ENCODE data around the gene RAPGEF2.
"Not testable (repeated sequence)": the region's sequence is repeated elsewhere in the genome, so short reads cannot be mapped to it uniquely, and the experiment has no call there.

The RAPGEF2 gene

DNA sequence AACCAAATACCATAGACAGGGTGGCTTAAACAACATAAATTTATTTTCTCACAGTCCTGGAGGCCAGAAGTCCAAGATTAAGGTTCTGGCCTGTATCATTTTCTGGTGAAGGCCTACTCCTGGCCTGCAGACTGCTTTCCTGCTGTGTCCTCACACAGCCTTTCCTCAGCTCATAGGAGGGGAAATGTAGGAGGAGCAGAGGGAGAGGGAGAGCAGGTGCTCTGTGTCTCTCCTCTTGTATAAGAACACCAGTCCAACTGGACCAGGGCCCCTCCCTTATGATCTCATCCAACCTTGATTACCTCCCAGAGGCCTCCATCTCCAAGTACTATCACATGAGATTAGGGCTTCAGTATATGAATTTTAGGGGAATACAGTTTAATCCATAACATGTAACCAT lies 34.3 kb downstream of the RAPGEF2 start:
- no peak for FAIRE-seq

- no peak for FAIRE-seq
Measured at GRCh38 chr4:159138436-159138835, 35.6 kb downstream of the RAPGEF2 start.

- FAIRE-seq = no peak
Measured at GRCh38 chr4:159141193-159141592, 38.3 kb downstream of the RAPGEF2 start.

DNA sequence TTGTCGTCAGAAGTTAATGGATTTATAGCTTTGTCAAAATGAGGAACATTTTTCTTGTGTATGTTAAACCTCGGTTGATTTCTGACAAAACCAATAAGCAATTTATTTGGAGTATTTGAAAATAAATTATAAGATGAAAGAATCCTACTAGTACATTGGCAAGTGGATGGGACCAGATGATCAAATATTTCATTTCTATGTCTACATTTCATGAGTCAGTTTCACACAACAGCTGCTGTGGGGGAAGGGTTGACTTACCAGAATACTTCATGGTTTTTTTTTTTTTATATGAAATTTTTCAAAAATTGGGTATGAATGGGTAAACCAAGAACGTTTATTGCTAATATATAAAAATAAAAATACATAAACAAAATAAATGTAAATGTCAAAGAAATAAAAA lies 39.4 kb downstream of the RAPGEF2 start:
- FAIRE-seq = no peak

DNA sequence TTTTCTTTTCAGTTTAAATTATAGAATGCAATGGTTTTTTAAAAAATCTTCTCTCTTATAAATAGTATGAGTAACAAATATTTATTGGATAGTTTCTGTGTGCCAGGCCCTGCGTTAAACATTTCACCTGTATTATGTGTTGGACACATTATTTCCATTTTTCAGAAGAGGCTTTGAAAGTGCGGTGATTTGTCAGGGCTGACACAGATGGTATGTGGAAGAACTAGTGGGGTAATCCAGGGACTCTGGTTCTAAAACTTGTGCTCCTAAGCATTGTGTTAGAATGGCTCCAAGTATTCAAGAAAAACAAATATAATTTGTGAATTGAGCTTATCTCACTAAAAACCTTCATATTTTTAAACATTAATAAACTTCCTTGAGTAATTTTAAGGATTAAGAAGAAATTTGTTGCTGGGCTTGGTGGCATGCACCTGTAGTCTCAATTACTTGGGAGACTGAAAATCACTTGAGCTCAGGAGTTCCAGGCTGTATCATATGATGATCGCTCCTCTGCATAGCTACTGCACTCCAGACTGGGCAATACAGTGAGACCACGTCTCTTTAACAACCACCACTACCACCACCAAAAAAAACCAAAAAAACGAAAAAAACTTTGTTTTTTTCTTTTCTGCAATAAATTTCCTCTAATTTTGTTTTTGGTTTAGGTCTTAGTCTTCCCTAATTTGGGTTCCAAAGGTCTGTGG lies 40.0 kb downstream of the RAPGEF2 start:
- FAIRE-seq = no peak

GRCh38 chr4:159143687-159144086 lies 40.8 kb downstream of the RAPGEF2 start:
- FAIRE-seq = no peak

DNA sequence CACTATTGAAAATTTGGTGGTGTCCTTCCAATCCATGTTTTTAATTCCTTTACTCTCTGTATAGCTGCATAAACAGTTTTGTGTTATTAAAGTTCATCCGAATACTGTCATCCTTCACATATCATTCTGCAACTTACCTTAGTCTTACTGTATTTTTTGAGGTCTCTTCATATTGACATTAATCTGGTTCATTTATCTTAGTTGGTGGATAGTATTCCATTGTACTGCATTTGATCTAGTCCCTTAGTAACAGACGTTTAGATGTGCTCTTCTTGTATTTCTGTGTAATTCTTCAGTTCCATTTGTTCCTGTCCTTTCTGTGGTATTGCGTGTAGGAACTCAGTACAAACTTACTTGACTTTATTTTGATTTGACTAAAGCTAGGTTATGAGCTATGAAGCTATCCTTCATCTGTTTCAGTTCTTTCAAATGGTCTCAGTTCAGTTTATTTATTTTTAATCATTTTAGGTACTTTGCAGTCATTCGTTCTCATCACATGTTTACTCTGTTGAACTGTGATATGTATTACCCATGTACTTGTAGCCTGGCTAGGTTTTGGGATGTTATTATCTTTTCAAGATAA lies 41.3 kb downstream of the RAPGEF2 start:
- no peak for FAIRE-seq

DNA sequence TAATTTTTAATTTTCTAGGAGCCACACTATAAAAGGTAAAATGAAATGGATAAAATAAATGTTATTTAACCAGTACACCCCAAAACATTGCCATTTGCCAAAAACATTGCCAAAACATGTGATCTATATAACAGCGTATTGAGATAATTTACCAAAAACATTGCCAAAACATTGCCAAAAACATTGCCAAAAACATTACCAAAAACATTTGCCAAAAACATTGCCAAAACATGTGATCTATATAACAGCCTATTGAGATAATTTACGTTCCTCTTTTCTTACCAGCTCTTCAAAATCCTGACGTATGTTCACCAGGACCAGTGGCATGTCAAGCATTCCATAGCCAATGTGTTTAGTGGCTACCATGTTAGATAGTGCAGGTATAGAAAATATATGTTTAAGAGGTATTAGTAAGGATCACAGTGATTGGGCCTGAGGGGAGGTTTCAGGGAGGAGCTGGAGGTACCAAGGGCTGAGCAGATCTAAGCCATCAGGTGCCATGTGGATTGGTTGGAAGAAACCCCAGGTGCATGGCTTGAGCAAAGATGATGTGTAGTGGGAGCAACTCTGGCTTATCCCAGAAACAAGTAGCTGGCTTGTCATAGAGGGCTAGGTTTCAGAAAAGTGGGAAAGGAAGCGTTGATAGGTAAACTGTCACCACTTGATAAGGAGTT lies 42.6 kb downstream of the RAPGEF2 start:
- FAIRE-seq = no peak

DNA sequence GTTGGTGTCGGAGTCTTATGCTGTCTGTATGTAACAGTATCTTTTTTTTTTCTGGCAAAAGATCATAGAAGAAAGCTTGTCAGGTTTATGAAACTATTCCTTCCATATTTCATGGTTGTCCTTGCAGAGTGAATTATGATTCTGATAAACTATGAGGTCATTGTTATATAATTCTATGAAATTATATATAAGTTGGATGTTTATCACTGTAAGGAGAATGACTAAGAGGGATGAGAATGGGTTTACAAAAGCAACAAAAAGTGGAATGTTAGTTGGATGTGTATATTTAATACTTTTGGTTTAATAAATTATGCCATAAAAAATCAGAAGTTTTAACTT lies 43.1 kb downstream of the RAPGEF2 start:
- peak; percentile 75 for FAIRE-seq

DNA sequence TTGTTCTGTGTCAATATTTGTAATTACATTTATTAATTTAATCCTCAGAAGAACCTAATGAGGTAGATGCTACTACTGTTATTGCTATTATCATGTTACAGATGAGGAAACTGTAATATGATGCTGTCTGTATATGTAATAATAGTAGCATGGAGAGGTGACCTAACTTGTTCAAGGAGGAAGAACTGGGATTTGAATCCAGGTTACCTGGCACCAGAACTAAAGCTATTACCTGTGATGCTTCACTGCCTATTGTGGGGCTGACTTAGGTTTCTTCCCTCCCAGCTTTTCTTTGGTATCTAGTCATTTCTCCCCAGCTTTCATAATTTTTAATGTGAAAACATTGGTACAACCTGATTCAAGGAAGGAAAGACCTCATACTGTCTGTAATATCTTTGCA lies 43.6 kb downstream of the RAPGEF2 start:
- no peak for FAIRE-seq

DNA sequence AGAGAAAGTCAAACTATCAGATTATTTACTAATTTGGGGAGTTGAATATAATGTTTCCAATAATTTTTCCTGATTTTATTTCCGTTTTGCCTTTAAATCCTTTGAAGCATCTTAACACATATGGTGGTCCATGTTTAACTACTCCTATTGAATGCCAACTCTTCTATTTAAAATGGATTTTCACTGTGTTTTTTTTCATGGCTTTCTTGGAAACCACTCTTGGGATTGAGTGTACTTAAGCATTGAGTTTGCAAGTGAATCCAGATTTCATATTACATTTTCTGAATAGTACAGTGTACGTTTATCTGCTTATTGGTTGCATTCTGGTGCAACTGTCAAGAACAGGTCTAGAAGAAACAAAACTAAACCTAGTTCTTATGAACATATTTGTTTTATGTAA lies 45.6 kb downstream of the RAPGEF2 start:
- FAIRE-seq = no peak

DNA sequence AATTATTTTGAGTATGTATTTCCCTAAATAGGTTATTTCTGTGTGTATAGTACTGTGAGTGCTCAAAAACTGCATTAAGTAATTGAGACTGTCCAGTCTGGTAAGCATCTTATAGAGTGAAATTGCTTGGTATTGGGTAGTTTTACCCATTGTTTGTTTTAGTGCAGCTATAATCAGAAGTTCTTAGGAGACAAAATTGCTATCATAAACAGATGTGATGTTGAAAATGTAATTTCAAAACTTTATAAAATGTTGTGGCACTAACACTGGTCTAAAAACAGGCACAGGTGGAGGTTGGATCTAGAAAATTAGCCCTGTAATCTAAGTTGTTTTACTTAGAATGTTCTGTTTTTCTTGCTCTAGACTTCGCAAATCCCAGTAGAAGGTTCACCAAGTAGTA lies 46.8 kb downstream of the RAPGEF2 start:
- no peak for FAIRE-seq

DNA sequence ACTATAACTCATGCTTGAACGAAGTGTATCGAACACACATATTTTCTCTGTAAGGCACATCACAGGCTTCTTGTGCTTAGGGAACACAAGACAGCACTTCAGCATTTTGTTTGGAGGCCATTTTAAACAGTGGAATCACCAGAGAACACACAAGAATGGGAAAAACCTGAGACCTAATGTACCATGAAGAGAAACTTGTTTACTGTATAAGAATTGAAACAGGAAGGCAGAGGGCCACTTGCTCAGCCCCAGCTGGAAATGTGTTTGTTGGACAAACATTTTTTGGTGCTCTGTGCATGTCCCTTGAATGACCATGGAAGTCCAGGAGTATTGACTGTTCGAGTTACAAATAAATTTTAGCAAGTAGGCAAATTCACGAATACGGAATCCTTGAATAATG lies 47.5 kb downstream of the RAPGEF2 start:
- no peak for FAIRE-seq

- no peak for FAIRE-seq
Measured at GRCh38 chr4:159150821-159151390, 48.0 kb downstream of the RAPGEF2 start.

DNA sequence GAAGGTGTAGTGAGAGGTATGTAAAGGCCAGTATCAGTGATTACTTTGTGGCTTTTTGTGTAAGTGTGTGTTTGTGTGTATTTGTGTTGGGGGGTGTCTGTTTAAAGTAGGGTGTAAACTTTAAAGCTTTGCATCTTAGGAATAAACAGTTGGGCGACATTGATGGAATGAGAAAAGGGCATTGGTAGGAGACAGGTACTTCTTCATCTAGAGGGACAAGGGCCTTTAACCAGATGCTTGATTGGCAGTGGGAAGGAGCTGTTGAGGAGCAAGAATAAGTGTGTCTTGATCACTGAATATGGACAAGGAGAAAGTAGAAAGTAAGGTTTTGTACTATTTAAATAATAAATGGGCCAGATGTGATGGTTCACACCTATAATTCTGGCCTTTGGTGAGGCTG lies 48.8 kb downstream of the RAPGEF2 start:
- FAIRE-seq = no peak

DNA sequence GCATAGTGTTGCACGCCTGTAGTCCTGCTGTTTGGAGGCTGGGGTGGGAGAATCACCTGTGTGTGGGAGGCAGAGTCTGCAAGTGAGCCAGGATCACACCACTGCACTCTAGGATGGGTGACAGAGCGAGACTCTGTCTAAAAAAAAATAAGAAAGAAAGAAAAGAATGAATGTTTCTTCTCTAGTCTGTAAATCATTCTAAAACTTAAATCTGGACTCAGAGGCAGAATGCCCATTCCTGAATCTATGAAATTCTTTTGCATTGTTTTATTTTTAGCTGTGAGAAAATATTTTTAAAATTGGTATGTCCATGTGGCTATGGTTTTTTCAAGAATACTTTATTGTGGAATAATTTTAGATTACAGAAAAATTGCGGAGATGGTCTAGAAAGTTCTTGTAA lies 49.3 kb downstream of the RAPGEF2 start:
- FAIRE-seq = no peak

GRCh38 chr4:159153669-159154068 lies 50.8 kb downstream of the RAPGEF2 start:
- FAIRE-seq = no peak

DNA sequence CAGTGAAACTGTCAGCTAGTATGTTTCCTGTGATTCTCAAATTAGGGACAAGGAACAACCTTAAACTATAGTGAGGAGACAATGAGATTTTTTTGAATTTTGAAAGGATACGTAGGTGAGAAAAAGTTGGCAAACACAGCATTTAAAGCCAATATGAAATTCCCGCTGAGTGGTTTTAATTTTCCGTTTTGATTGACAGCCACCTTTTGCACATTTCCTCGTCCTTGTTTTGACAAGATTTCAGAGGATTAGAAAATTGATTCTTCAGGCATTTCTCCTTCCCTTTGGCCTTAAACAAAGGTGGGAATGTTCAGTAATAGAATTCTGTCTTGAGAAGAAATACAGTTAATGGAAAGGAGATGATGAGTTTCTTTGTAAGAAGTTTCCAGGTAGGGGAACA lies 52.2 kb downstream of the RAPGEF2 start:
- no peak for FAIRE-seq

DNA sequence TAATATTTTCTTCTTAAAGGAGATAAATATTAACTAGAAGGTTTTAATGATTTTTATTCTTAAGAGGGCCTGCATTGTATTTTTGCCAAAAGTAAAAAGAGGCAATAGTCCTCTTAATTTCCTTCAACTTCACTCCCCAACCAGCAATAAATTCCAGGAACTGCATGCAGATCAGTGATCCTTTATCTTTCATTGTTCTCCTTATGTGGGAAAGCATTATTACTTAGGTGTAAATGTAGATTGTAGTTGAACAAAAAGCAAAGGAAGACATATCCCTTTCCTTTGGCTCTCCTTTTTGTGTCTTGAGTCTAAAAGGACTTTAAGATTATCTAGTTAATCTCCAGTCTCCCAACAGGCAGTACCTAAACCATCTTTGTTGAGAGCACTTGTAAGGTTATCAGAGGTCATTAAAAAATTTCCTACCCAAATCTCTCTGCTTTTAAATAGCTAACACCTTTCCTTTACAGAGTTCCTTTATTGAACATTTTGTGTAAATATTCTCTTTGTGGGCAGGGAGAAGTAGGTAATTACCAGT lies 55.3 kb downstream of the RAPGEF2 start:
- no peak for FAIRE-seq

DNA sequence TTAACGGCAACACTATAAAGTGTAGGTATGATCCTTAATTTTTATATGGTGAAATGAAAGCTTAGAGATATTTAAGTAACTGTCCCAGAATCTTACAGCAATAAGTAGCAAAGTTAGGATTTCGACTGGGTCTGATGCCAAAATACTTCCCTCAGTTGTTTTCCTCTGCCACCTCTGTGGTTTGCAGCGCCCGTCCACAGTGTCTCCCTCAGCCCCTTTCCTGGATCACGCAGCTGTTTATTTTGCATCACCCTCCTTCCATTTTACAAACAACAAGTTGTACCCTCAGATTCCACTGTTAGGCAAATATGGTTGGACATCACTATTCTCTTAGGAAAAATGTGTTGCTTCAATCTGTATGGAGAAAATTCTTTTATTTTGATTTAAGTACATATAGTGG lies 56.1 kb downstream of the RAPGEF2 start:
- peak; percentile 30 for FAIRE-seq

- FAIRE-seq = no peak
Measured at GRCh38 chr4:159159611-159160010, 56.7 kb downstream of the RAPGEF2 start.

DNA sequence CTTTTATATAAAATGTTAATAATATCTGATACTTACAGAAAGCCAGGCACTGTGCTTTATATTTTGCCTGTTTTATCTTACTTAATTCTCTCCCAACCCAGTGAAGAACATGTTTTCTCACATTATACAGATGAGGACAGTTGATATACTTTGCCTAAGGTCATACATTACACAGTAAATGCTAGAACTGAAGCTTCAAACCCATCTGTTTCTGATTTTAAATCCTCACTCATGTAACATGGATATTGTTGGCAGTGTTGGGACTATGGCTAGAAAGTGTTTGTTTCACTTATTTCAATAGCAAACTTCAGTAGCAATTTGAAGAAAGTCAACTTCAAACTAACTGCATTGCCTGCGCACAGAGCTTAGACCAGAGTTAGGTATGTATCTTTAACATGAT lies 57.4 kb downstream of the RAPGEF2 start:
- FAIRE-seq = no peak

DNA sequence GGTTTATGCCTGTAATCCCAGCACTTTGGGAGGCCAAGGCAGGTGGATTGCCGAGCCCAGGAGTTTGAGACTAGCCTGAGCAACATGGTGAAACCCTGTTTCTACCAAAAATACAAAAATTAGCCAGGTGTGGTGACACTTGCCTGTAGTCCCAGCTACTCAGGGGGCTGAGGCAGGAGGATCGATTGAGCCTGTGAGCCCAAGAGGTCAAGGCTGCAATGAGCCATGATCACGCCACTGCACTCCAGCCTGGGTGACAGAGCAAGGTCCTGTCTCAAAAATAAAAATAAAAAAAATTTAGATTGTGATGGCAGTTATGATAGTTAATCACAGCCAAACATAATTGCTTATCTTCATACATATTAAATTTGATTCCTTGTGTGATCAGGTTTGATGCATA lies 58.6 kb downstream of the RAPGEF2 start:
- not testable (repeated sequence) for FAIRE-seq

- FAIRE-seq = no peak
Measured at GRCh38 chr4:159162576-159162975, 59.7 kb downstream of the RAPGEF2 start.
